GM18519 (cell line): Measurements from ENCODE around the gene CENPX.

Experiments used
- ATAC-seq: cut with Tn5 transposase; IDR thresholded peaks from one replicate; pipeline ENCODE4 v1.9.1; 2021; ENCODE audit warnings: mild to moderate bottlenecking, moderate library complexity; ENCODE audit not compliant: unreplicated experiment, low FRiP score

Gene CENPX

DNA sequence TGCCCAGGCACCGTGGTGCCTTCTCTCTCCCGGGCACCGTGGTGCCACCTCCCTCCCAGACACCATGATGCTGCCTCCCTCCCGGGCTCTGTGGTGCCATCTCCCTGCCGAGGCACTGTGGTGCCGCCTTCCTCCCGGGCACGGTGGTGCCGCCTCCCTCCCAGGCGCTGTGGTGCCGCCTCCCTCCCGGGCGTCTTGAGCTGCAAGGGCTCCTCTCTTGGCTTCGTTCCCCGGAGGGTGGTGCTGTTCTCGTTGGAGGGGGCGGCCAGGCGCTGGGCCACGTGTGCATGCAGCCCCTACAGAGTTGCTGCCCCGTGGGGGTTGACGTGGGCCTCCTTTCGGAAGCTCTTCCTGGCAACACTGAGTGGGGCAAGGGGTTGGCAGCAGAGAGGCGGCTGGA lies 8.2 kb downstream of the CENPX start:
- no peak for ATAC-seq

DNA sequence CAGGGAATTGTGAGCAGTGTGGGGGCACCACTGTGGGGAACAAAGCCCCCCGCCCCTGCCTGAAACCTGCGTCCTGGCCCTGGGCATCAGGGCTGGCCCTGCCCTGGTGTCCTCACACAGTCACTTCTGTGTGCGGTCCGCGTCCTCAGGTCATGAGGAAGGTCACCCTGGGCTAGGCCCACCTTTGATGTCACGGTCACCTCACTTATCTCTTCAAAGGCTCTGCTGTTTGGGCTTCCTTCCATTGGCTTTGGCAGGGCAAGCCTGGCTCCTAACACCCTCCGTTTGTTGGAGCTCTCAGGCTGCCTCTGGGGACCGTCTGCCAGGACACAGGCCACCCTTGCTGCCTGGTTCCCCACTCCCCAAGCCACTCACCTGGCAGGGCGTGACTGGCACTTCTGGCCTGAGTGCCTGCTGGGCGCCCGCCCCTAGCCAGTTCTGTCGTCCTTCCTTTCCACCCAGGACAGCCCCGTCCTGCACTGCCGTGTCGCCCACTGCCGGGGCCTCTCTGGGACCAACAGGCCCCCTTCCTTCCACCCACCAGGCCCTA lies 8.8 kb downstream of the CENPX start:
- ATAC-seq = no peak

DNA sequence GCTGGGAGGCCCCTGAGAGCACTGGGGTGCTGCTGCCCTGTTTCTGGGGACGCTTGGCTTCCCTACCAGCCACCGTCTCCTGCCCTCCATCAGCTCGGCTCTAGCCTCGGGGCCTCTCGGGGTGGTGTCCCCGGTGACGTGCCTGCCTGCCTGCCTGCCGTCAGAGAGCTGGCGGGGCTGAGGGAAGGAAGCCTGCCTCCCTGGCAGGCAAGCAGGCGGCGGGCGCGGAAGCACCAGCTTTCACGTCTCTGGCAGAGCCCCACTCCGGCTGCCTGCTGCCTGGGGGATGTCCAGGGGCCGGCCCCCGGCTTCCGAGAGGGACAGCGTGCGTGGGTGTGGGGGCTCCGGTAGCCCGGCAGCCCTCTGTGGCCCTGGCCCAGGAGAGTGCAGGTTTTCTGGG lies 9.3 kb downstream of the CENPX start:
- ATAC-seq = no peak

DNA sequence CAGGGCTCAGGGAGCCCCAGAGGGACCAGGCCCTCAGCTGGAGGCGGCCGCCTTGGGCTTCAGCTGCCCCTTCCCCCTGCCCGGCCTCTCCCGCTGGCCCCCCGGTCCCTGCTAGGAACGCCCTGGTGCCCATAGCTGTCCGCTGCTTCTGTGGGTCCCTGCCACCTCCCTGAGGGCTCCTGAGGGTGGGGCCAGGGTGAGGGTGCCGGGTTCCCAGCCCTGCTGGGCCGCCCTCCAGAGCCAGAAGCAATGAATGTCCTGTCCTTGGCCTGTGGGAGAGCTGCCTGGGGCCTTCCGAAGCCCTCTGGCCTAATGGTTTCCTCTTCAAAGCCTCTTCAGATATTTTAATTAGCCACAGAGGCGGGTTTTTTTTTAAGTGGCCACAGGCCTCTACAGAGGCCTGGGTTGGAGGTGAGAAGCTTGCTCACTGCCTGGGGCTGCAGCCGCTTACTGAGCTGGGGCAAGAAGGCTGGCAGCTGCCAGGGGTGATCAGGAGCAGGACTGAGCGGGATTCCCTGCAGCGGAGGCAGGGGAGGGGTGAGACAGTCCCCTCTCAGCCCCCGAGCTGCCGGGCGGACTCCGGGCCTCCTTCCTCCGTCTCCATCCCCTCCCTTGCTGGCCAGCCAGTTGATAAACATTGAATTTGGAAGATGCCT lies 9.9 kb downstream of the CENPX start:
- no peak for ATAC-seq

DNA sequence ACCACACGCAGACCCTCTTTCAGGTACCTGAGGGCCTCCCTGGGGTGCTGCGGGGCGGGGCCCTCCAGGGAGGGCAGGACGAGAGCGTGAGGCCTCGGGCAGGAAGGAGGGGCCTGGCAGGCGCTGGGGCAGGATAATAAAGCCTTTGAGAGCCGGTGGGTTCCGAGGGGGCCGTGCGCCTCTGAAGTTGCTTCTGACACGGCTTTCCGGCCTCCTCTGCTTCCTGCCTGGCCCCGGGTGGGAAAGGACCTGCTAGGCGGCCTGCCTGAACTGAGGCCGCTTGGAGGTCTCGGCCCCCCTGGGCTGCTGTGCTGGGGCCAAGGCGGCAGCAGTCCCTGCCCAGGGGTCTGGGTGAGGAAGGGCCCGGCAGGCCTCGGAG lies 10.4 kb downstream of the CENPX start:
- no peak for ATAC-seq

DNA sequence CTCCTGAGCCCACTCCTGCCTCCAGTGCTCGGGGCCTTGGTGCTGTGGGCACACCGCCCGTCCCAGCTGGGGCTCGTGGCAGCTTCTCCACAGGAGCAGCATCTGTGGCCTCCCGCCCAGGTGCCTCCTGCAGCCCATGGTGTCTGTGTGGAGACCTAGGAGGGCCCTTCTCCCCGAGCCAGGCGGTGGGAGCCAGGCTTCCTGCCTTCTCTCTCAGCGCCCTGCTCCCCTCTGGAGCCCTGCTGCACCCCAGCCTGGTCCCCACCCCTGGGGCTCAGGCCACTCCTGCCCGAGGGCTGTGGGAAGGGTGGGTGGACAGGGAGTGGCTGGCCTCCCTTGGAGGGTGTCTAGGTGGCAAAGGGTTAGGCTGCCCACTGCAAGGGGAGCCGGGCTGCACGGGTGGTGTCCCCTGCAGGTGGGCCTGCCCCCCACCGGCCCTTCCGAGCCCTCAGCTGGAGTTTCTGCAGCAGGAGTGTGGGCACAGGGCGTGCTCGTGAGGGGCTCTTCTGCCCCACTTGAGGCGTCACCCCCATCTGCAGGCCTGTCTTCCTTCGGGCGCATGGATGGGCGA lies 11.0 kb downstream of the CENPX start:
- ATAC-seq = no peak

DNA sequence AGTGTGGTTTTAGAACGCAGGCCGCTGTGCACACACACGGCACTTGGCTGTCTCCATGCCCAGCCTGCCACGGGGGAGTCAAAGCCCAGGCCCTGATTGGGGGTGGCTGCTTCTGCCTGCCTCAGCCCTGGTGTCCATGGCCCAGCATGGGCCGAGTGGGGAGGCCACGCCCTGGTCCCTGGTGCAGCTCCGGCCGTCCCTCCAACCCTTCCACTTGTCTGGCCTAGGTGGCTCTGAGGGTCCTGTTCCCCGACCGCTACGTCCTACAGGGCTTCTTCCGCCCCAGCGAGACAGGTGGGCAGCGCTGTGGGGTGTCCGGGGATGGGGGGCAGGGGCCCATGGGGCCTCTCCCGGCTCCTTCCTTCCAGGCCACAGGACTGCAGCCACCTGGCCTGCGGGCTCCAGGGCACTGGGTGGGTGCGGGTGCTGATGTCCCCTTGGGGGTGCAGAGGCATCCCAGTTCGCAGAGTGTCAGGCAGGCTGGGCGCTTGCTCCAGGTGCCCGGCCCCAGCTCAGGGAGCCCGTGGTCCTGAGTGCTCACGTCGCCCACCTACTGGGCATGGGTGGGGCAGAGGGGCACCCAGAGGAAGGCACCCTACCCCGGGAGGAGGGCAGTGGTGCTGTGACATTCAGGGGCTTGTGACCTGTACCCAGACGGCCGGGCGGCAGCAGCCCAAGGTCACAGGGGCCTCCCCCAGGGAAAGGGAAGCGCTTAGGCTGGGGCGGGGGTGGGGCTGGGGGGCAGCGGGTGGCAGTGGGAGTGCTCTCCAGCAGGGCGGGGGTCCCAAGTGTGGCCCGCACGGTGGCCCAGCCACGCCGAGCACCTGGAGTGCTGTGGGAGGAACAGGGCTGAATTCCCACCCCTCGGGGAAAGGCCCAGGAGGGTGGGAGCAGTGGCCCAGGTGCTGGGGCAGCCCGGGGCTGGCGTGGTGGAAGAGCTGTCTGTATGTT lies 11.8 kb downstream of the CENPX start:
- ATAC-seq = no peak

DNA sequence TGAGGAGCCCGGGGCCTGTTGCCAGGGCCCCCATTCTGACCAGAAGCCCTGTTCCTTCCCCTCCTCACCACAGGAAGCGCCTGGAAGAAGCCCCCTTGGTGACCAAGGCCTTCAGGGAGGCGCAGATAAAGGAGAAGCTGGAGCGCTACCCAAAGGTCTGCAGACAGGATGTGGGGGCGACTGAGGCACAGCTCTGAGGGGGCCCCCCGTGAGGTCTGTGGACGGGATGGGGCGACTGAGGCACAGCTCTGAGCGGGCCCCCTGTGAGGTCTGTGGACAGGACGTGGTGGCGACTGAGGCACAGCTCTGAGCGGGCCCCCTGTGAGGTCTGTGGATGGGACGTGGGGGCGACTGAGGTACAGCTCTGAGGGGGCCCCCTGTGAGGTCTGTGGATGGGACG lies 13.3 kb downstream of the CENPX start:
- no peak for ATAC-seq

DNA sequence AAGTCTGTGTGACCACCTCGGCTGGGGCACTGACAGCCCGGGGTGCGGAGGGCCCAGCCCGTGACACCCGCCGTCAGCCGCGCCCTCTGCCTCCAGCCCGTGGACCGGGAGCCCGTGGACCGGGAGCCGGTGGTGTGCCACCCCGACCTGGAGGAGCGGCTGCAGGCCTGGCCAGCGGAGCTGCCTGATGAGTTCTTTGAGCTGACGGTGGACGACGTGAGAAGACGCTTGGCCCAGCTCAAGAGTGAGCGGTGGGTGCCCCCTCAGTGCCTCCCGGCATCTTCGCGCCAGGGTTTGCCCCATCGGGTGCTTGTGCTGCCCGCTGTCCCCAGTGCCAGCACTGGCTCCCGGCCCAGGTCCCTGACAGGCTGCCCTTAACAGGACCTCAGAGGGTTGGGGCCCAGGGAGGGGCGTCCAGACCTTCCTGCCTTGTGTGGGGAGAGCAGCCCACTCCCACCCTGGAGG lies 13.7 kb downstream of the CENPX start:
- ATAC-seq = no peak

DNA sequence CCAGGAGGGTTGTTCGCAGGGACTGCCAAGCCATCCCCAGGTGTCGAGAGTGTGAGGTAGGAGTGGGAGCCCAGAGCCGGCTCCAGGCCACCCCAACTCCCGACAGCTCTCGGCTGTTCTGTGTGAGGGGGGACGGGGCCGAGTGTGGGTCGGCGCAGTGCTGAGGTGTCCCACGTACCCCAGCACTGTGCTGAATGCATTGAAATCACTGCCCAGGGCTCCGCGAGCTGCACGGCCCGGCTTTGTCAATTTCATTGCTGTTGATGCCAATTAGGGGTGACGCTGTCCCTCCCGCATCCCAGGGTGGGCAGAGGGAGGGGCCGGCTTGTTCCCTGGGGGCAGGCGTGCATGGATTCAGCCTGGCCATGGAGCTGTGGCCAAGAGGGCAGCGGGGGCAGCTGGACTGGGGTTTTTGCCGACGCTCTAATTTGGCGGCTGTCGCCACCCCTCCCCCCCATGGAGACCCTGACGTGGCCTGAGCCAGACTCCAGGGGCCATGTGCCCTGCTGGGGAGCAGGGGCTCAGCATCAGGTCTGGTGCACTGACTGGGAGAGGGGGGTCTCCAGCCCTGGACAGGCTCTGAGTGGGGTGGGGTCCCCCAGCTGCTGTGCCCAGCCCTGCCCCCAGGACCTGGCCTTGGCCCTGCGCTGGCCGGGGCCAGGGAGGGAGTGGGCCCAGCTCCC lies 14.3 kb downstream of the CENPX start:
- ATAC-seq = no peak

DNA sequence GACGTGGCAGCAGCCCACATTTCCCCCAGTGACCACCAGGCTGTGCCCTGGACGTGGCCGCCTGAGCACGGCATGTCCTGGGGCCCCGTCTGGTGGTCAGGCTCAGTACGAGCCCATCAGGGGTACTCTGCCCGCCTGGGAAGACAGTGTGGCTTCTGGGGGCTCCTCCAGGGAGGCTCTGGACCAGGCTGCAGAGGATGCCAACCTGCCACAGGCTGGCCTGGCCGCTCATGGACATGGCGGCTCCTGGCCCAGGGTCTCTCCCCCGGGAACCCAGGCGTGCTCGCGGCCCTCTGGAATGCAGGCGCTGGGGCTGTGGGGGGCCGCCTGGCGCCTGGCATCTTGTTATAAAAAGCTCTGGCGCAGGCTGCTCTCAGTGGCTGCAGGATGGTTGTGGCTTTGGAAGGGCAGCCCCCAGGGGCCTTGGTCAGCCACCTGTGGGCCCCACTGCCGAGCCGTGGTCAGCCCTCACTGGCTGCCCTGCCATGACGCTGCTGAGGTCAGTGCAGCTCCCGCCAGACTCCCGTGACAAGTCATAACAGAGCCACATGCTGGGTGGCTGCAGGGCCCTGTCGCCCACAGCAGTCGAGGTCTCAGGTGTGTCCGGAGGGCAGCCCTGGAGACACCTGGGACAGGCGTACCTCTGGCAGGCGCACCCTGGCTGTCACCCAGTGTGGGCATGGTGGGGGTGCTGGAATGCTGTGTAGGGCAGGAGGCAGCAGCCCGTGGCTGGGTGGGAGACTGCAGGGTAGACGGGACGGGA lies 15.0 kb downstream of the CENPX start:
- no peak for ATAC-seq

DNA sequence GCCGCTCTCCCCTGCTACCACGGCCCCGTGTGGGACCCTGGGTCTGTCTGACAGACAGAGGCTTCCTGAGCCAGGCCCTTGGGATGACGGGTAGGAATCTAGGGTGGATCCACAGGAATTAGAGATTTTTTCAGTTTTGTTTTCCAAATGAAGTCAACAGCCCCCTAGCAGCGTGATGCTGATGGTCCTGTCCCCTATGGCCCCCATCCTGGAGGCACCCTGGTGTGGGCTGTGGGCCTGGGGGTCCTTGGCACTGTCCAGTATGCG lies 15.5 kb downstream of the CENPX start:
- ATAC-seq = no peak

DNA sequence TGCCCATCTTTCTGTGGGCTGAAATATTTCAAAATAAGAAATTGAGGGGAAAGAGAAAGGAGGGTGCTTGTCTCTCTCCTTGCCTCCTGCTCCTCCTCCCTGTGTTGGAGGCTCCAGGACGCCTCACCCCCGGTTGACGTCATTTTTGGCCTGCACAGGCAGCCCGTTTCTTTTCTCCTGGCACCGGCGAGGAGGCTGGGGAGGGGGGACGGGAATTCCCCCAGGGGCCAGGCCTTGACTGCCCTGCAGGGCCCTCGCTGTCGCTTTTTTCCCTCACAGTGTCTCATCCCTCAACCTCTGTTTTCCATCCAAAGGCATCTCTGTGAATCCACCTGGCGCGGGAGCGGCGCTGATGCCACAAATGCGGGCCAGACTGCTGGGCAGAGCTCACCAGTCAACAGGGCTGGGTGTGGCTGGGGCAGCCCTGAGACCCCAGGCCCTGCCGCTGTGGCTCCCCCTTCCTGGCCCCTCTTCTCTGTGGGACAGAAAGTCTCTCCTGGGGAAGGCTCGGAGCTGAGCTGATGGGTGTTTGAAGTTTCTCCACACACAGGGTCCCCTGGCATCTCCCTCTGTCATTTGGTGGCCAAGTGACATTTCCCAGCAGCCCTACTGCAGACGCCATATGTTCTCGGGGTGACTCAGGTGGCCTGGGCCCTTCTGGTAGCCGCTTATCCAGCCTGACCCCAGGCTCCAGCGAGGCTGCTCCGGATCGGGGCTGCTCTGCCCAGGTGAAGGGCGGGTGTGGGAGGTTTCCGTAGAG lies 16.0 kb downstream of the CENPX start:
- no peak for ATAC-seq

DNA sequence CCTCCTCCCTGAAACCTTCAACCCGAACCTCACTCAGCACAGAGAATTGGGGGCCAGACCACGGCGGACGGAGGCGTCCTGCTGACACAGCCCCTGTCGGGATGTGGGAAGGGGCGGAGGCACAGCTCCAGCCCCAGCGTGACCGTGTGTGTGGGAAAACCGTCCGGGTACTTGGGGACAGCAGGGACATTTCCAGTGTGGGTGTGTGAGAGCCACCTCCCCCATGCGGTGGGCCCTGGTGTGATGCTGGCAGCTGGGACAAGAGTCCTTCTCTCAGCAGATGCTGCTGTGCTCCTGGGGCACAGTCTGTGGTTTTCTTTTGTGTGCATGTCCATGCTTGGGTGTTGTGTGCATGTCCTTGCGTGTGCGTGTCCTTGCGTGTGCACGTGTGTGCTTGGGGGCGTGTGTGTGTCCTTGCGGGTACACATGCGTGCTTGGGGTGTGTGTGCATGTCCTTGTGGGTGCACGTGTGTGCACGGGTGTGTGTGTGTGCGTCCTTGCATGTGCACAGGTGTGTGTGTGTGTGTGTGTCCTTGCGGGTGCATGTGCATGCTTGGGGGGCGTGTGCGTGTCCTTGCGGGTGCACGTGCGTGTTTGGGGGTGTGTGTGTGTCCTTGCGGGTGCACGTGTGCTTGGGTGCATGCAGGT lies 16.9 kb downstream of the CENPX start:
- no peak for ATAC-seq

DNA sequence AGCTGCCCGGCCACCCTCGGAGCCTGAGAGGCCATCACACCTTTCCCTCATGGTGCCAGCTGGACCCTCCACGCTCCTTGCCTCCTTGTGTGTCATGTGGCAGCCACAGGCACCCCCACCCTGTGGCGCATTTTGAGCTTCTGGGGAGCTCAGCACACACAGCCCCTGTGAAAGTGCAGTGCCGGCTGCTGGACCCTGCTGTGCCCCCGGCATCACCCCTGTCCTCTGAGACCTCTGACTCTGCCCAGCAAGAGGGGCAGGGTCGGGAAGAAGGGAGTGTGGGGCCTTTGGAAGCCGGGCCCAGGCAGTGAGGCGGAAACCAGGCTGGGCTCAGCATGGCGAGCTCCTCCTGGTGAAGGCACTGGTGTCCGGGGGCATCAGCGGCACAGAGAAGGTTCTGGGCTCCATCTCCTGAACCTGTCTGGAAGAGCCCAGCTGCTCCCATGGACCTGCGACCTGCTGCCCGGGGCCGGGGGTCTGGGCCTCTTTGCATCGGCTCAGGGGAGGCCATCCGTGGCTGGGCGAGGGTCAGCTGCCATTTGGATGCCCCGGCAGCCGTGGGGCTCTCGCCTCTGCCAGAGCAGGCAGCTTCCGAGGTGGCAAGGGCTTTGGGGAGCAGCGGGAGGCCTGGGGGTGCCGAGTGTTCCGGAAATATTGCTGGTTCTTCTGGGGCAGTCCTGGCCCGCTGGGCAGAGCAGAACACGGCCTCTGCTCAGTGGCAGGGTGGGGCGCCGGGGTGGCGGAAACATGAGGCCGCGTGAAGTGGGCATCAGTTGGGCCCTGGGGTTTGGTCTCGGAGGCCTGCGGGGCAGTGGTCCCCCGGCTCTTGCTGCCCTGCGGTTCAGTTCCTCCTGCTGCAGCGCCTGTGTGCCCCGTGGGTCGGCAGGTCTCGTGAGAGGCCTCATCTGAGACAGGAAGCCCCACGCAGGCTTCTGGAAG lies 17.9 kb downstream of the CENPX start:
- no peak for ATAC-seq

DNA sequence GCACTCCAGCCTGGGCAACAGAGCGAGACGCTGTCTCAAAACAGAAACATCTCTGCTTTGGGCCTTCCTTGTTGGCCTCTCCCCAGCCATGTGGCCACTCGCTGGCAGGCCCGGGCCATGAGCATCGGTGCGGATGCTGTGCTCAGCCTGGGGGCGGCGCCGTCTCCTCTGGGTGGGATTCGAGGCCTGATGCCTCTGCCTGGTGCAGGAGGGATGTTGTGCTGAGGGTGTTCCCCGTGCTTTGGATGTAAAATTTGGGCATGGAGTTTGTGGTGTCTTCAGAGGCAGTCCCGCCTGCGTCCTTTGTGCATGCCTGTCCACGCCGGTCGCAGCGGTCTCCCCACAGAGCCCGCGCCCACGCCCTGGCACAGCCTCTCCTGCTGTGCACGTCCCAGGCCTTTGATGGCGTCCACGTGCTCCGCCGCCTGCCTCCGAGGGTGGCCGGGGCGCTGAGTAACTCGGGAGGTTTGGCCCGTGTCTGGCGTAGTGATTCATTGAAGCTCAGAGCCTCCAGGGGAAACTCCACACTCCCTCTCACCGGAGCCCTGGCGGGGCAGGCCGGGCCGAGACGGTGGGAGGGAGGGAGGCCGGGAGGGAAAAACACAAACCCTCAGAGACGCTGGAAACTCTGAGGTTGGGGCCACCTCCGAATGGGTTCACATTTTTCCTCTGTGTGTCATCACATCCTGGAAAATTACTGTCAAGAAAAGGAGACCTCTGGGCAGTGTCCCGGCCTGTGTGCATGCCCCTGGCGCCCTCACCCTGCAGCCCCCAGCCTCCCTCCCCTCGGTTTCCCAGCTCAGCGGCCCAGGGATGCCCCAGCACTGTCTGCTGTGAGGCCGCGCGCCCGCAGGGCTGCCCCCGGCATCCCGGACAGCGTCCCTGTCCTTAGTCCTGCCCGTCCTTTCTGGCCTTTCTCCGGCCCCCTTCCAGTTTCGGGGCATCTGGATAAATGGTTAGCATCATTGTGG lies 19.0 kb downstream of the CENPX start:
- ATAC-seq = no peak

DNA sequence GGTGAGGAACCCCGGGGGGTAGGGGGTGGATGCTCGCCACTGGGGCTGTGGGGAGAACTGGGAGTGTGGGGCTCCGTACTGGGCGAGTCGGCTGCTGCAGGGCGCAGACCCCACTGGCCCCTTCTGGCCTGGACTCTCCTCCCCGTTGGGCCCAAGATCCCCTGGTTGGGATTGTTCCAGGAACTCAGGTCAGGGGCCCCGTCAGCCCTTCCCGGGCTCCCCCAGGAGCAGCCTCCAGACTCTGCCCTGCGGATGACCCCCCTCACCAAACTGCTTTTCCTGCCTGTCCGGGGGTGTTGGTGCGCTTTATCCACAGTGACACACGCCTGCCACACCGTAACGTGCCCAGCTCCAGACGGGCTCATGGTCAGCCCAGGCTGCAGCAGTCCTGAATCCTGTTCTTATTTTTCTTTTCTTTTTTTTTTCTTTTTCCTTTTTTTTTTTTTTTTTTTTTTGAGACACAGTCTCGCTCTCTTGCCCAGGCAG lies 21.1 kb downstream of the CENPX start:
- no peak for ATAC-seq
